Measurements from ENCODE around the gene ARMC9. TPM values are rescaled to one million over a fixed set of nuclear protein-coding genes. Genes with fewer than 3 reads are reported as not detected.
"Not testable (repeated sequence)": the region's sequence is repeated elsewhere in the genome, so short reads cannot be mapped to it uniquely, and the experiment has no call there.

Gene ARMC9
- polyA plus RNA-seq, 4 donors: 24.7 to 28.7 (median 26.1) TPM

DNA sequence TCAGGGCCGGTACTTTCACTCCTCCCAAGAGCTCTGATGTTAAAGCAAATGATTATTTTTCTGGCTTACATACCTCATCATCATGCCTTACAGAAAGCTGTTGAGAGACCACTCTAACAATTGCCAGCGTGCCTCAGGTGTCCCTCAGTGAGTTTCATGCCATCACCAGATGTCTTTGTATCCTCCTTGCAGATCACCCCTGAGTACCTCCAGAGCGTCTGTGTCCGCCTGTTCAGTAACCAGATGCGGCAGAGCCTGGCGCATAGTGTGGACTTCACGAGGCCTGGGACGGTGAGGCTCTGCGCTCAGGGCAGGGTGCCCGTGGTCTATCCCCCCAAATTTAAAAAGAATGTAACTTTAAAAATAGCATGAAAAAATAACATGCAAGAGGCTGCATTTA is 41.3 kb downstream of the ARMC9 start:
- no peak for DNase-seq (ENCODE audit: low read depth in 4 of 4, low spot score in 3 of 4)

GRCh38 chr2:231241755-231242507 is 43.5 kb downstream of the ARMC9 start:
- DNase-seq (ENCODE audit: low read depth in 4 of 4, low spot score in 3 of 4): no peak

DNA sequence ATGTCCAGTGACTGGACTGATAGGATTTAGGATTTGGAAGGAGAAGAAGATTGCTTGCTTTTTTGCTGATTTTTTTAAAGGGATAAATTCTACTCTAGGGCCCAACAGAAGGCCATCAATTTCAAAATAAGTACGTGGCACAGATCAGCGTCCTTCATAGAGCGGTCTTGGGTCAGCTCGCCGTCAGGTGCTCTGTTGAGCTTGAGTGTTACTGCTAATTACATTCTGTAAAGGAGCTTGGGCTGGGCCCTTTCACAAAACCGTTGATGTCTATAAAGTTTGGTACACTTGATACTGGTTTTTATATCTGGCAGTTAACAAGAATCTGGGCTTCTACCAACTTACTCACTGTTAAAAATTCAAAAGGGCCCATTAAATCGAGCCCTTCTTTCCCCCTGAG is 45.4 kb downstream of the ARMC9 start:
- DNase-seq (ENCODE audit: low read depth in 4 of 4, low spot score in 3 of 4): no peak

GRCh38 chr2:231244382-231245248 is 46.2 kb downstream of the ARMC9 start:
- DNase-seq (ENCODE audit: low read depth in 4 of 4, low spot score in 3 of 4): no peak

DNA sequence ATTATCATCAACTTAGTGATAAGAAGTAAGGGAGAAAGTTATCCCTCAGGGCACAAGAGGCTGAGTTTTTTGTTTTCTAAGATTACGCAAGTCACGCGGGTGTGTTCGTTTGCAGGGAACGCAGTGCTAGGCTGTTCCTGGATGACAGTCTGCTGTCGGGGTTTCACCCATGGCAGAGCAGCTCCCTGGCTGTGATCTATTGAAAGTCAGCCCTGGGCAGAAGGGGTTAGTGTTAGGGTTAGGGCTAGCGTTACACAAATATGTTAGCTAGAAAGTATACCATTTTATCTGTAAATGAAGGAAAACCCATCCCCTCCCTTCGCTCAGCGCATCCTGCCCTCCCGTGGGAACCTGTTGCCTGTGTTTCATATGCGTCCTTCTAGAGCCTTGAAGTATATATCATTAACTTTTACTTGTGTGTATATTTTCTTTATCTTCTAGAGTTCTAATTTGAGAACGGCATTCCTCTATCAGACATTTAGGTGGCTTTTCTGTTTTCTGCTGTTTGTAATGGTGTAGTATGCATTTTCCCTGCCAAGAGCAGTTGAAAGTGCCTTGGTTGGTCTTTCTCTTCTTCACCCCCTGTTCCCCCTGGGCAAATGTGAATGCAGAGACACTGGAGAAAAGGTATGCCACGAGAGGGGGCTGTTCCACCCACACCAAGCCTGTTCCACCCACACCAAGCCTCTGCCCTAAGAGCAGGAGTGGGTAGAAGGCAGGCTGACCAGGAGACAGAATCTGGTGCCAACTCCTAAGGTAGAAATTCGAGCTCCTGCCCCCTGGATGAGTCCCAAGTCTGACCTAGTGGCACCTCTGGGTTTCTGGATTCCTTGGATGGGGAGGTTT is 47.0 kb downstream of the ARMC9 start:
- DNase-seq (ENCODE audit: low read depth in 4 of 4, low spot score in 3 of 4): no peak

- no peak for DNase-seq (ENCODE audit: low read depth in 4 of 4, low spot score in 3 of 4)
These were observed 47.9 kb downstream of the ARMC9 start for GRCh38 chr2:231246171-231246842.

GRCh38 chr2:231250146-231250545 is 51.7 kb downstream of the ARMC9 start:
- DNase-seq (ENCODE audit: low read depth in 4 of 4, low spot score in 3 of 4): no peak

- DNase-seq (ENCODE audit: low read depth in 4 of 4, low spot score in 3 of 4): no peak
These were observed 52.3 kb downstream of the ARMC9 start for GRCh38 chr2:231250698-231251097.

DNA sequence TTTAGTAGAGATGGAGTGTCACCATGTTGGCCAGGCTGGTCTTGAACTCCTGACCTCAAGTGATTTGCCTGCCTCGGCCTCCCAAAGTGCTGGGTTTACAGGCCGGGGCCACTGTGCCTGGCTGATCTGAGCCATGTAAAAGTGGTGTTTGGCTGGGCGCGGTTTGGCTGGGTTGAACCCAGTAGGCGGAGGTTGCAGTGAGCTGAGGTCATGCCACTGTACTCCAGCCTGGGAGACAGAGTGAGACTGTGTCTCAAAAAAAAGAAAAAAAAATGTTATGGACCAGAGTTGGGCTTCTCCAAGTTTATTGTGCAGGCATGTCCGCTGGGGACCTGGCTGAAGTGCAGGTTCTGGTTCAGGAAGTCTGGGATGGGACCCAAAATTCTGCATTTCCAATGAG is 54.9 kb downstream of the ARMC9 start:
- DNase-seq (ENCODE audit: low read depth in 4 of 4, low spot score in 3 of 4): not testable (repeated sequence)

DNA sequence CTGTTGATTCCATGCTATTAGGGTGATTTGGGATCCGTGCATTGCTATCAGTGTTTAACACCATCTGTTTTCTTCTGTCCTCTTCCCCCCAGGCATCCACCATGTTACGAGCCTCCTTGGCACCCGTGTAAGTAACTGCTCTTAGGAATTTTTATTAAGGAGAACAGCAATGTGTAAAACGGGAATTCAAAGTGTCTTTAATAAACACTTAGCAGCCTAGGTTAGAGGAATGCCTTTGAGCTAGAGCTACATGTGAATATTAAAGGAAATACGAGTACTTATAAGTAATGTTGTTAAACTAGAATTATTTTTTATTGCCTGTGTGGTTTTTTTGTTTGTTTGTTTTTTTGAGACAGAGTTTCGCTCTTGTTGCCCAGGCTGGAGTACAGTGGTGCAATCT is 58.1 kb downstream of the ARMC9 start:
- no peak for DNase-seq (ENCODE audit: low read depth in 4 of 4, low spot score in 3 of 4)

DNA sequence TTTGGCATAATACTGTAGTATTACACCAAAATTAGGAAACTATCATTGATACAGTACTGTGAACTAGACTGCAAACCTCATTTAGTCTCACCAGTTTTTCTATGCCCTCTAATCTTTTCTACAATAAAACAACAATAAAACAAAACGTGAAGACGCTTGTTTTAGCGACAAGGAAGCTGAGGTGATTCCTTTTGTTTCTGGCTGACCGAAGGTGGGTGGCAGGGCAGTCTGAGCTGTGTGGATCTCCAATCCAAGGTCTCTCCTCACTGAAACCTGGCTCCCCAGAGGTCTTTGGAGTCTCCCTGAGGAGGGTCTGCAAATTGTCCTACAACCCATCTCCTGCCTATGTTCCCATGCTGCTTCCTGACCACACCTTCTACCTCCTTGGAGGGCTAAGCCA is 59.3 kb downstream of the ARMC9 start:
- DNase-seq (ENCODE audit: low read depth in 4 of 4, low spot score in 3 of 4): no peak

GRCh38 chr2:231258701-231259100 is 60.3 kb downstream of the ARMC9 start:
- DNase-seq (ENCODE audit: low read depth in 4 of 4, low spot score in 3 of 4): no peak

- DNase-seq (ENCODE audit: low read depth in 4 of 4, low spot score in 3 of 4): no peak
These were observed 60.7 kb downstream of the ARMC9 start for GRCh38 chr2:231259104-231259503.

DNA sequence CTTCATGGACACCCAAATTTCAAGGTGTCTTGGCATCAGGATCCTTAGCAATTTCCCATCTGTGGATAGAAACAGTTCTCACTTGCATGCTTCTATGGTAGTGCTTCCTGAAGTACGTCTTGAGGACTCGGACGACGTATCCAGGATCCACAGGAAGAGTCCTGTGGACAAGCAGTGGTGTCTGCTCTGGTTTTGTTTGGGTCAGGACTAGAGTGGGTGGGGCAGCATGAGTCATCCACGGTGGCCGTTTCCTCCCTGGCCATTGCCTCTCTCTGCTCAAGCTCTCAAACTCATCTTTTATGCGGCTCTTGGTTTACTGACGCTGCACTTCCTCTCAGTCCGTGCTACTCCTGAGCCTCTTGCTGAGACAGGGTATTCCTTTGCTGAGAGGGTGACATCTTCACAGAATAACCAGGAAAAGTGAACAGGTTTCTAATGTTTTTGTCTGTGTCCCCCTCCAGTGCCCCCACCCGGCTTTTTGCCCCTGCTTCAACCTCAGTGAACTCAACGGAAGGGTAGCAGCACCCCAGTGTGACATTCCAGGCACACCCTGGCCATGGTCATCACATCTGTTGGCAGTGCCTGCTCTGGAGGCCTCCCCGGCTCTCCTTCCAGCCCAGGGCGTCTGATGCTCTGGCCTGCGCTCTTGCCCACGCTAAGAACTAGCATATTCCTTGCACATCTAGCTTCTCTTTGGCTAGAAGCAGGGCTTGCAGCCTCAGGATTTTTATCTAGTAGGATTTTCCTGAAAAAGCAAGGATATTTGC is 62.2 kb downstream of the ARMC9 start:
- no peak for DNase-seq (ENCODE audit: low read depth in 4 of 4, low spot score in 3 of 4)

- DNase-seq (ENCODE audit: low read depth in 4 of 4, low spot score in 3 of 4): no peak
These were observed 64.8 kb downstream of the ARMC9 start for GRCh38 chr2:231263118-231263831.

DNA sequence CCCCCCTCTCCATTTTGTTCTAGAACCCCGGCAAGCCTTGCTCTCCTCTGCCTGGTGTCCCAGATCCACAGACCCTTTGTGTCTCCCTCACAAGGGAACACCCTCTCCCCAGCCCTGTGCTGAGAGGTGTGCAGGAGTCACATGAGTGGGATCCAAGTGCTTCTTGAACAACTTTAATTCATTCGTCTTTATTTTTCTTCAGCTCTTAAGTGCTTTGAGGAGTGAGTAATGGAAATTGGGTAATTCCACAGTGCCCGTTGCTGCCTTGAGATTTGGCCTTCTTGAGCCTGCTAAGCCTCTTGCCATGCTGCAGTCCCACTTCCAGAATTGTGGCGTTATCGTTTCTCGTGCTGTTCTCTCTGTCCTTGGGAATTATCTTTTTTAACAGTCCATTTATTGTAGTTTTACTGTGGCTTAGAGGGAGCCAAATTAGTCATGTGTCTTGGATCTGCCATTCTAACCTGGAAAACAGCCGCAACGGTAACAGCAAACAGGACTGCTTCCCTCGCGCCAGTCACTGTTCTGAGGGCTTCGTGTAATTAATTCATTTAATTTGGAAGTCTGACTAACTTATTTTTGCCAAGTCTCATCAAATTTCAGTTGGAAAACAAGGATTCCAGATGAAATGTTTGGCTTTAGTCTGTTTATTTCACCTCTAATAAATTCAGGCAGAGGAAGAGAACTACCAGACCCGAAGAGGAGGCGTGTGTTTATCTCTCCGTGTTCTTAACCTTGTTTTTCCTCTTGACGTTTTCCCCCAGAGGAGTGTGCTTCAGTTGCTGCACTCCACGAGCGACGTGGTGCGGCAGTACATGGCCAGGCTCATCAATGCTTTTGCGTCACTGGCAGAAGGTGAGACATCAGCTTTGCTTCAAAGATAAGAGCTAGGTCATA is 72.0 kb downstream of the ARMC9 start:
- DNase-seq (ENCODE audit: low read depth in 4 of 4, low spot score in 3 of 4): no peak

DNA sequence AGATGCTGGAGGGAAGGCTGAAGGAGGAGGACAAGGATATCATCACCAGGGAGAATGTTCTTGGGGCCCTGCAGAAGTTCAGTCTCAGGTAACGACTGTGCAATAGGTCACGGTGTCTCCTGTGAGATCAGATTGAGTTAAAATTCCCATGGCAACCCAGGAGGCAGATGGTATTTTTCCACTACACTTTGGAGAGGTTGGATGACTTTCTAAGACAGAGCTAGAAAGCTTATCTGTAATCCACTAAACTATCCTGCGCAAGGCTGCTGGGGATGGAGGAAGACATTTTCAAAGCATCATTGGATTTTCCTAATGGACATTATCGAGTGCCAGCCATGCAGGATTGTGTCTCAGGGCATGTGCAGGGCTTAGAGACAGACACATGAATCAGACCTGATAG is 74.6 kb downstream of the ARMC9 start:
- DNase-seq (ENCODE audit: low read depth in 4 of 4, low spot score in 3 of 4): no peak

DNA sequence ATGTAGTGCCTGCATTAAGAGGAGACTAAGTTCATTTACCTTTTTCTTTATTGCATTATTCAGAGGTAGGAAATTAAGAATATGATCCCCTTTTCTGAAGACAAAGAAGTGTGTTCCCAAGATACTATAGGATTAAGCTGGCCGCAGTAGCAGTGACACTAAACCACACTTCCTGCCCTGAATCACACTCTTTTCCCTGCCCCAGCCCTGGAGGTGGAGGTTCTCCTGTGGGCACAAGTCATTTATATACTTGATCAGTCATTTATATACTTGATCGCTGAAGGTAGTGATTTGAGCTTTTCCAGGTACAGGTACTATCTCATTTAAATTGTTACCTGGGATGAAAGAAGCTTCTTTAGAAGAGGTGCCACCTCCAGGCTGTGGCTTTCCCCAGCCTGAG is 78.6 kb downstream of the ARMC9 start:
- no peak for DNase-seq (ENCODE audit: low read depth in 4 of 4, low spot score in 3 of 4)
